Kidney glomerular epithelial cell (primary cell): ENCODE measurements around the gene POMGNT1.
"Not testable (repeated sequence)": the region's sequence is repeated elsewhere in the genome, so short reads cannot be mapped to it uniquely, and the experiment has no call there.

ENCODE experiments used
- DNase-seq: peaks from one replicate; lab custom pipeline; 2025; lab: John Stamatoyannopoulos, UW

Gene POMGNT1

GRCh38 chr1:46197964-46198811 is at the start of gene POMGNT1:
POMGNT1 (minus strand) TSS chr1:46198434; CDS start chr1:46197821, 613 bp downstream.
- no peak for DNase-seq

- peak; percentile 97 for DNase-seq
These were observed 49.3 kb upstream of the POMGNT1 start, which contains the start of gene RAD54L for GRCh38 chr1:46247436-46248121. RAD54L (plus strand) TSS chr1:46247763; CDS start chr1:46248406, 643 bp downstream.

GRCh38 chr1:46246548-46247435 is 48.6 kb upstream of the POMGNT1 start:
- peak; percentile 70 for DNase-seq

GRCh38 chr1:46246136-46246535 is 47.9 kb upstream of the POMGNT1 start:
- DNase-seq: not testable (repeated sequence)

GRCh38 chr1:46244656-46245371 is 46.6 kb upstream of the POMGNT1 start:
- no peak for DNase-seq

GRCh38 chr1:46243831-46244230 is 45.6 kb upstream of the POMGNT1 start:
- DNase-seq: not testable (repeated sequence)

- no peak for DNase-seq
These were observed 44.7 kb upstream of the POMGNT1 start for GRCh38 chr1:46242918-46243317.

- not testable (repeated sequence) for DNase-seq
These were observed 43.5 kb upstream of the POMGNT1 start for GRCh38 chr1:46241733-46242132.

- DNase-seq: not testable (repeated sequence)
These were observed 40.6 kb upstream of the POMGNT1 start for GRCh38 chr1:46238865-46239264.

GRCh38 chr1:46236882-46237281 is 38.6 kb upstream of the POMGNT1 start:
- DNase-seq: no peak

- DNase-seq: not testable (repeated sequence)
These were observed 33.0 kb upstream of the POMGNT1 start for GRCh38 chr1:46231231-46231630.

GRCh38 chr1:46224966-46225365 is 26.7 kb upstream of the POMGNT1 start:
- no peak for DNase-seq

GRCh38 chr1:46223472-46223943 is 25.3 kb upstream of the POMGNT1 start:
- peak; percentile 75 for DNase-seq

- DNase-seq: not testable (repeated sequence)
These were observed 24.8 kb upstream of the POMGNT1 start for GRCh38 chr1:46223055-46223454.

GRCh38 chr1:46221749-46222148 is 23.5 kb upstream of the POMGNT1 start:
- no peak for DNase-seq

- no peak for DNase-seq
These were observed 22.6 kb upstream of the POMGNT1 start for GRCh38 chr1:46220808-46221207.

GRCh38 chr1:46219551-46220520 is 21.6 kb upstream of the POMGNT1 start:
- no peak for DNase-seq

GRCh38 chr1:46218443-46218842 is 20.2 kb upstream of the POMGNT1 start:
- no peak for DNase-seq

GRCh38 chr1:46215504-46215903 is 17.3 kb upstream of the POMGNT1 start:
- DNase-seq: no peak

- no peak for DNase-seq
These were observed 12.8 kb upstream of the POMGNT1 start for GRCh38 chr1:46211051-46211450.
